Activated CD8-positive, alpha-beta memory T cell treated with anti-CD3 and anti-CD28 coated beads for 4 hours (primary cell): ENCODE data around the gene EFCAB8.
"Not testable (repeated sequence)": the region's sequence is repeated elsewhere in the genome, so short reads cannot be mapped to it uniquely, and the experiment has no call there.

ENCODE experiments used
- DNase-seq, 2 donors: peaks; one replicate each; pipeline ENCODE4 v3.0.0-alpha.2; 2020; ENCODE audit warnings: low read depth in 2 of 2

The EFCAB8 gene

DNA sequence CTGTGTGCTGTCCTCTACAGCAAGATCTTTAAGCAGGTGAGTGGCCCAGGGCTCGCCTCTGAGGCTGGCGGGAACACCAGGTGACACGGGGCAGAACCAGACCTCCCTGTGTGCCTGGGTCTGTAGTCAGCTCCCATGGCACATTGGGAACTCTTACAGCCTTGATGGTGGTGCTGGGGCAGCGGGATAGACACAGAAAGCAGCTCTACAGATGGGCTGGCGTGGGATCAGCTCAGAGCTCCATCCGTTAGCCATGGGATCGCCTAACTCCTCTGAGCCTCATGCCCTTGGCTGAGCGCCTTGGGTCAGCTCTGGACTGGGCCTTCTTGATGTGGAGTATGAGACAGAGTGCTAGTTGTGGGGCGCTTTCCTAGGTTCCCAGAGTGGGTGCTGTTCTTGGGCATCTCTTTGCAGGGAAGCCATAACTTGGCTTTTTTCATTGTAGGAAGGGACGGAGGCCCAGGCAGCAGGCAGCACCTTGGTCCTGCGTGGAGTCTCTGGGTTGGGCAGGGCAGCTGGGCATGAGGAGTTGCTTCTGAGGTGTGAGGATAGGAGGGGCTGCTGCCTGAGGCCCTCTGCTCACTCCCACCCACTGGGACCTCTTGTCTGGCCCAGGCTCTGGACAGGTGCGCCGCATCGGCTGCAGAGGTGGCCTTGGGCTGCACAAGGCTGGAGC lies 51.3 kb downstream of the EFCAB8 start:
- DNase-seq = no peak

DNA sequence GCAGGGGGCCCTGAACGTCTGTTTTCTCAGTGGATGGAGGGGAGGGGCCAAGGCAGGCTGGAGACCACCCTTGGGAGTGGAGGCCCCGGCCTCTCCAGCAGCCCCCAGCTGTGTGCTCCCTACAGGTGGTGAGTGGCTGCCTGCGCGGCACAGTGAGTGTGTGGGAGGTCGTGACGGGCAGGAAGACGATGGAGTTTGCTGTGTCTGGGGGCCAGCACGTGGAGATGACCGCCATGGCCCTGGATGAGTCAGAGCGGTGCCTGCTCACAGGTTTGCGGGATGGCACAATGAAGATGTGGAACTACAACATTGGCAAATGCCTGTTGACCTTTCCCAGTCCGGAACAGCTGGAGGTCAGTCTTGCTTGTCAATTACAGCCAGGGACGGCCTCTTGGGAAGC lies 52.6 kb downstream of the EFCAB8 start:
- DNase-seq = no peak

DNA sequence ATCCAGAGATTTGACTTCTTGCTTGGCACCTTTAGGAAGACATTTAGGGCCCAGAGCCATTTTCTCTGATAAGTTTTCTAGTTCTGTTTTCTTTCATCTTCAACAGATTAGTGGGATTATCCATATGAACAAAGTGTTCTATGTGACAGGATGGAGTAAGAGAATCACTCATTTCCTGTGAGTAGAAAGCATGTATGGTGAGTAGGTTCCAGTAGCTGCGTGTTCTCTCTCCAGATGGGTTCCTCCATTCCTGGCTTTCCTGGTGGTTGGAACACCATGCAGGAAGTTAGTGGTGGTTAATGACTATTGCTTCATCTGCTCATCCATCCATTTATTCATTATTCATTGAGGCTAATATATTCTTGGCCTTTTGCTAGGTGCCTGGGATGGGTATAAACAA lies 54.0 kb downstream of the EFCAB8 start:
- DNase-seq = no peak

DNA sequence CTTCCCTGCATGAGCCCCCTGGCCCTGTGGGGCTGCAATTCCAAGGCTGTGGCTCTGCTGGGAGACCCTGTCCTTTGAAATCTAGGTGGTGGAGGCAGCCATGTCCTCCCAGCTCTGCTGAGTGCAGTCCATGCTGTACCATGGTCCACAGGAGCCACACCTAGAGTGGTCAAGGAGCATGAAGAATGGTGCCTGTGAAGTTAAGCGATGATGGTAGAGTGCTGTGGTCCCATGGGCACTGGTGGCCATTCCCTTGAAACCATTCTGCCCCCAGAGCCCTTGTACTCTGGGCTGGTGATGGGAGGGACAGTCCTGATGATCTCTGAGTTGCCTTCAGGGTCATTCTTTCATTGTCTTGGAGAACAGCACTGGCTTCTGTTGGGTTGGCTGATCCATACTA lies 55.3 kb downstream of the EFCAB8 start:
- no peak for DNase-seq

DNA sequence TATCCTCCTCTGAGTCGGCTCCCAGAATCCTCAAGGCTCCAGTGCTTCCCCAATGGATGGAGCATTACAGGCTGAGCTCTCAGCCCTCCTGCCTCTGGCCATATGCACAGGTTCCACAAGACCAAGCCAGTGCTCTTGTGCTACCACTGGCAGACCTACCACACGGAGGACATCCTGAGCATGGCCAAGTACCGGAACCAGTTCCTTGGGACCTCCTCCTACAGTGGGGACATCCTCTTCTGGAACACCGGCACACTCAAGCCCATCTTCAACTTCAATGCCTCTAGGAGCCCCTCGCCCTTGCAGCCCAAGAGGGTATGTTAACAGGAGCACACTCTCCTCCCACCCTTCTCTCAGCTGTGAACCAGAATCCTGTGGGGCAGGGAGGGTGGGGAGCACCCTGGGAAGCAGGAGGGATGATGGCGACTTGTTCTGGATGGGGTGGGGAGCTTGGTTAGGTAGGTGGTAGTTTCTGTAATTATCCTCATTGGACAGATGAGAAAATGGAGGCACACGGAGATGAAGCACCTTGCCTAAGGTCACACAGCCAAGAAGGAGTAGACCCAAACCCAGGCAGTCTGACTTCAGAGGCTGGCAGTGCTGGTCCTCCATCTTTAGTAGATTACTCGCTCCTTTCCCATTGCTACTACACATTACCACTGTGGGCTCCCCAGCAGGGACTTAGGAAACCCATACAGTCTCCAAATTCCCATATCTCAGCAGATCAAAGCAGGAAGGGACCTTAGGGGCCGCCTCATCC lies 58.6 kb downstream of the EFCAB8 start:
- no peak for DNase-seq

DNA sequence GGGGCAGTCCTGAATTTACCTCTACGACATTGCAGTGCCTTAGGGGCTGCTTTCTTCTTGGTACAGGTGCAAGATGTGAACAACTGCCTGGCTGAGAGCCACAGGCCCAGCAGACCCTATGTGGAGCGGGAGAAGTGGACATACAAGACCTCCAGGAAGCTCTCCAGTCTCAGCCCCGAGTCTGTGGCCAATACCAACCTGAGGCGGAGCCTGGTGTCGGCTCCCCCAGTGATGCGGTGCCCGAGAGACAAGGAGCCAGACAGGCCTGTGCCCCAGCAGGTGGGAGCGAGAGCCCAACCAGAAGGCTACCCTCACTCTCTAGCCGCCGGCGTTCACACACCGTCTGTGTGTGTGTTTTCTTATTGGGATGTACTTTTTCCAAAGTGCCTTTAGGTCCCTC lies 59.6 kb downstream of the EFCAB8 start:
- no peak for DNase-seq

DNA sequence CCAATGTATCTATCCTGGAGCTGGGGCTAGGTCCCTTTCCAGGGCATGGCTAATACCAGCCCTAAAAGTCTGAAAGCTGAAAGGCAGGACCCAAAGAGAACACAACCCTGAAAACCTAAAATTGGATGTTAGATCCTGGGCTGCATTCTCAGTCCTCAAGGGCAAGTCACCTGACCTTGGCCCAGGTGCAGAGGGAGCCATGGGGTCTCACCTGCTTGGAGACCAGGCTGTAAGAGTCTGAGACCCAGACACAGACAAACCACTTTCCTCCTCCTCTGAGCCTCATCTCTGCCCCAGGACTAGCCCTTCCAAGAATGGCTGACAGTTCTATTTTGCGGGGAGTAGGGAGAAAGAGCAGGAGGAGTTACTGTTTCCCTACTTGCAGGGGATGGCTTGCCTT lies 60.0 kb downstream of the EFCAB8 start:
- DNase-seq = no peak

DNA sequence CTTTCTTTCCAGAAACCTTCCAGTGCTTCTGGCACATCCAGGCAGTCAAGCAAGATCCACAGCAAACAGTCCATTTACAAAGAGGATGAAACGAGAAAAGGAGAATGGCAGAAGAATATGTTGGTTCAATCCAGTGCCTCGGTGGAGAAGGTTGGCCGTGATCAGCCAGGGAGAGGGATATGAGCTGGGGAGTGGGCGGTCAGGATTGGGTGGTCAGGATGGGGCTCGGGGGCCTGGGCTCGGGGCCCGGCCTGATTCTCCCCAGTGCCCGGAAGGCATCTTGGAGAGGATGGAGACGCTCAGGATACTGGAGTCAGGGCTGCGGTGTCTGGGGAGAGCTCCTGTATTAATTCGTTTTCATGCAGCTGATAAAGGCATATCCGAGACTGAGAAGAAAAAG lies 61.3 kb downstream of the EFCAB8 start:
- DNase-seq = no peak

DNA sequence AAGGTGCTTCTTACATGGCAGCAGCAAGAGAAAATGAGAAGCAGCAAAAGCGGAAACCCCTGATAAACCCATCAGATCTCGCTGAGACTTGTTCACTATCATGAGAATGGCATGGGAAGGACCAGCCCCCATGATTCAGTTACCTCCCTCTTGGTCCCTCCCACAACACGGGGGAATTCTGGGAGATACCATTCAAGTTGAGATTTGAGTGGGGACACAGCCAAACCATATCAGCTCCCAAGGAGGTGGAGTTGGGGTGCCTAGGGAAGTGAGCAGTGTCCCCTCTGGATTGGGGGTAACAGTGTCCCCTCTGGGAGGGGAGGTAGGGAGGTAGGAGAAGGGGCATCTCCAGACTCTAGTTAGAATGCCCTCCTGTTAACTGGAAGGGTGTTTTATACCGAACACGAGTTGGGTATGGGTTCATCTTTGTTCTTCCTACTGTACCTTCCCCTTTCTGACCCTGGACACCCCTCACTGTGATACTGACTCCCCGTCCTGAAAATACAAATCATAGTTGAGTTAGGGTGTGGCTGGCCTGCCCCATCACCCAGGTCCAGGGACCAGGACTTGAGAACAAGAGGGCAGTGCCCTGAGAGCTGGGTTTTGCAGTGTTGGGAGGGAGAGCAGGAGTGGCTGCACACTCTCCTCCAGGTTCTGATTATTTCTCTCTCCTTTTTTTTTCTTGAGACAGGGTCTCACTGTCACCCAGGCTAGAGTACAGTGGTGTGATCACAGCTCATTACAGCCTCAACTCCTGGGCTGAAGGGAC lies 62.0 kb downstream of the EFCAB8 start:
- no peak for DNase-seq

DNA sequence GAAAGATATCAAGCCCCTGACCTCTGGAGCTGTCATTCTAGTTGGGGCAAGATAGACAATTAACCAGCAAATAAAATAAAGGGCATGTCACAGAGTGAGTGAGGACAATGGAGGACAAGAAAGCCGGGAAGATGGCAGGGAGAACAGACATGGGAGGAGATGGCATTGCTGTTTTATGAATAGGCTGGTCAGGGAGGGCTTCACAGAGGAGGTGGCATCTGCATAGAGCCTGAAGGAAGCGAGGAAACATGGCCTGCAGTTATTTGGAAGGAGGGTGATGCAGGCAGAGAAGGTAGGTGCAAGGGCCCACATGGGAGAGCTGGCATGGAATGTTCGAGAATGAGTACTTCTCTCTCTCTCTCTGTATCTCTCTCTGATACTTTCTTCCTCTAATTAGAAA lies 63.7 kb downstream of the EFCAB8 start:
- DNase-seq = no peak

DNA sequence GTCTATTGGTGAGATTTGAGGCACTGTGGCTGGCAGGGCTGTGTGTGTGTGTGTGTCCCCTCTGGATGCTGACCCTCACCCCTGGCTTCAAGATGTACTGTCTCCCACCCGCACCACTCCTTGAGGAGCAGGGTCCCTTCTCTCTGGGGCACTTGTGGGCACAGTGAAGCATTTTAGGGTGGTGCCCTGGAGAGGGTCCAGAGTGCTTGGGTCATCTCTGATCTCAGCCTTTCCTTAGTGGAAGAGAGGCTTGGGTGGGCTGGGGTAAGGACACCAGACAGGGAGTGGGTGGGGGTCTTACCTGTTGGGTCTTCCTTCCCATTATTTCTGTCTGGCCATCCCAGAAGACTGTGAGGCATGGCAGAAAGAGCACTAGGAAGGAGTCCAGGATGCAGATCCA lies 66.1 kb downstream of the EFCAB8 start:
- DNase-seq = no peak

DNA sequence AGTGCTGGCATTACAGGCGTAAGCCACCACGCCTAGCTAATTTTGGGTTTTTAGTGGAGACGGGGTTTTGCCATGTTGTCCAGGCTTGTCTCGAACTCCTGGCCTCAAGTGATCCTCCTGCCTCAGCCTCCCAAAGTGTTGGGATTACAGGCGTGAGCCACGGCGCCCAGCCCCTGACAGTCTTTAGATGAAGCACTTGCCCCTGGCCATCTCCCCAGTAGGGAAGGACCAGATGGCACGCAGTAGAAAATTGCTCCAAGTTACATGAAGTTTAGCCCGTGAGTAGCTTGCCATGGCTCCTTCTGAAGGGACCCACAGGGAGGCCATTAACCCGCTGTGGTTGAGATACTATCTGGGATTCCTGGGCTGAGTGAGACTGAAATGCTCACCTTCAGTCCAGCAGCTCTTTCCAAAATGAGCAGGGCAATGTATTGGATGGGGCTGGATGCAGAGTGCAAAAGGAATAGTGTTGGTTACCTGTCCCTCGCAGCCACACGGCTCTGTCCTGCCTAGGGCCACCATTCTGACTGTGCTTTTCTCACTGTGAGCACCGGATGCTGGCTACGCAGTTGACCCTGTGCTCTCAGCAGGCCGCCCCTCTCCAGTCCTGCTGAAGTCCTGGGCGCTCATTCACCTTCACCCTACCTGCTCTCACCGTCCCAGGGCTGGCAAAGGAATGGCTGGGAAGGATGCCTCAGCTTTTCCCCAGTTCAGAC lies 66.9 kb downstream of the EFCAB8 start:
- DNase-seq = no peak

DNA sequence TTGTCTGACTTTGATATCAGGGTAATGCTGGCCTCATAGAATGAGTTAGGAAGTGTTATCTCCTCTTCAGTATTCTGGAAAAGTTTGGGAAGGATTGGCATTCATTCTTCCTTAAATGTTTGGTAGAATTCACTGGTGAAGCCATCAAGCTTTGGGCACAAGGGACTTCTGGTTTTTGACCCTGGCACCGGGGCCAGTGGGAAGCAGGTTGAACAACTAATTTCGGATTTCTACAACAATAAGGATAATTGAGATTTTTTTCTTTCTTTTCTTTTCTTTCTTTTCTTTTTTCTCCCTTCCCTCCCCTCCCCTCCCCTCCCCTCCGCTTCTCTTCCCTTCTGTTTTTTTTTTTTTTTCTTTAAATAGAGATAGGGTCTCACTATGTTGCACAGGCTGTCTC lies 70.4 kb downstream of the EFCAB8 start:
- no peak for DNase-seq

DNA sequence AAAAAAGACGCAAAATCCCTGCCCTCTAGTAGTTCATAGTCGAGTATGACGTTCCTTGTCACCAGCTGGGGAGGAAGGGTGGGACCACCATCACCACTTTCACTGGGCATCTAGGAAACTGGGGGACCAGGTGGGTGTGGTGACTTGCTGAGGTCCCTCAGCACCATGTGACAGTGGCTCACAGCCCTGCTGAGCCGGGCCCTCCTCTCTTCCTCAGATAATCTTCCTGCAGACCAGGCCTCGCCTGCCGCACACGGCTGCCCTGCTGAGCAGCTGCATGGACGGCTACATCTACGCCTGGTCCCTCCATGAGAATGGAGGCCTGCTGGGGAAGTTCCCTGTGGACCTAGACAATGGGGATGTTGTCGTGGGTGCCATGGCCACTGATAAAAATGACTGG lies 71.5 kb downstream of the EFCAB8 start:
- DNase-seq = no peak

DNA sequence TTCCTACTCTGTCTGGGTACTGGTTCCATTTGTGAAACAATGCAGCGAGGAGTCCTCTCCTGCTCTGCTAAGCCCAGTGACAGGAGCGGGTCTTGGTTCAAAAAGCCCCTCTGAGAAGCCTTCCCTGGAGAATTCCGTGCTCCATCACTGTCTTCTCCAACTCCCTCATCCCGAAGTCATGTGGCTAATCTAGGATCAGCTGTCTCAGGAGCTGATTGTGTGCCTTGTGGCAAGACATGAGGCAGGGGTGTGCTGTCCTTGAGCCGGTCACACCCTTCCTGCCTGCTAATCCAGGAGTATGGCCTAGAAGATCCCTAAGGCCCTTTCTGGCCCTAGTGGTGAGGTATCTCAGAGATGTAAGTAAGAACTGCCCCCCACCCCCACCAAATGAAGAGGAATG lies 72.0 kb downstream of the EFCAB8 start:
- no peak for DNase-seq

DNA sequence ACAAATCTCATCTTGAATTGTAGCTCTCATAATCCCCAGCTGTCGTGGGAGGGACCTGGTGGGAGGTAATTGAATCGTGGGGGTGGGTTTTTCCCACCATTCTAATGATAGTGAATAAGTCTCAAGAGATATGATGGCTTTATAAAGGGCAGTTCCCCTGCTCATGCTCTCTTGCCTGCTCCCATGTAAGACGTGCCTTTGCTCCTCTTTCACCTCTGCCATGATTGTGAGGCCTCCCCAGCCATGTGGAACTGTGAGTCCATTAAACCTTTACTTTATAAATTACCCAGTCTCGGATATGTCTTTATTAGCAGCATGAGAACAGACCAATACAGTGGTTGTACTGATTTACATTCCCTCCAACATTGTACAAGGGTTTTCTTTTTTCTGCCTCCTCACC lies 75.9 kb downstream of the EFCAB8 start:
- DNase-seq = no peak

DNA sequence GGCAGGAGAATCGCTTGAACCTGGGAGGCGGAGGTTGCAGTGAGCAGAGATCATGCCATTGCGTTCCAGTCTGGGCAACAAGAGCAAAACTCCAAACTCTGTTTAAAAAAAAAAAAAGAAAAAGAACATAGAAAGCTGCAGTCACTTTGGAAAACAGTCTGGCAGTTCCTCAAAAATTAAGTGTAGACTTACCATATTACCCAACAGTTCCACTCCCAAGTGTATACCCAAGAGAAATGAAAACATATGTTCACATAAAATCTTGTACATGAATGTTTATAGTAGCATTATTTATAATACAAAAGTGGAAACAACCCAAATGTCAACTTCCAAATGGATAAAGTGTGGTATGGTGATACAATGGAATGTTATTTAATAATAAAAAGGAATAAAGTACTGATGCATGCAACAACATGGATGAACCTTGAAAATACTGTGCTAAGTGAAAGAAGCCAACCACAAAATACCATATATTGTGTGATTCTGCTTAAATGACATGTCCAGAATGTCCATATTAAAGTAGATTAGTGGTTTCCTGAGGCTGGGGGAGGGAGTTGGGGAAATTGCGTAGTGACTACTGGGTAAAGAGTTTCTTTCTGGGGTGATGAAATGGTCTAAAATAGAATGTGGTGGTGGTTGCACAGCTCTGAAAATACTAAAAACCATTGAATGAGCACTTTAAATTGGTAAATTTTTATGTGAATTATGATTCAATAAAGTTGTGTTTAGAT lies 82.6 kb downstream of the EFCAB8 start:
- DNase-seq = no peak

DNA sequence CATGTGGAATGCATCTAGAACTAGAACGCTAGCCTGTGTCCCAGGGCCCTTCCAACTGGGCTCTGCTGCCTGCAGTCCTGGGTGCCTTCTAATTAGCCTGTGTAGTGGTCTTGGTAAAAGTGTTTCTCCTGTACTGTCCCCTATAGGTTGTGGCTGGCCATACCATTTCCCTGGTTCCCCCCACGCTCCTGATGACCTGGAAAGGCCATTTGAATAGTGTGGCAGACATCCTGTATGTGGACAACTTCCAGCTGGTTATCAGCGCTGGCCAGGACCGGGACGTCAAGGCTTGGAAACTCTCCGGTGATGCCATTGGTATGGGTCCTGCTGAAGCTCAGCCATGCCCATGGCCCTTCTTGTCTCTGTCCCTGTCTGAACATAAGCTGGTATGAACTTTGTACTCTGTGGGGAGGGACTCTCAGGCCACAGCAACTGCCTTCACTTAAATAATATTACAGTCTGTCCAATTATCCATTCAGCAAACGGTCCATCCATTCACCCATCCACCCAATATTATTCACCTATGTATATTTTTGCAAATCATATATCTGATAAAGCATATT lies 84.8 kb downstream of the EFCAB8 start:
- no peak for DNase-seq

DNA sequence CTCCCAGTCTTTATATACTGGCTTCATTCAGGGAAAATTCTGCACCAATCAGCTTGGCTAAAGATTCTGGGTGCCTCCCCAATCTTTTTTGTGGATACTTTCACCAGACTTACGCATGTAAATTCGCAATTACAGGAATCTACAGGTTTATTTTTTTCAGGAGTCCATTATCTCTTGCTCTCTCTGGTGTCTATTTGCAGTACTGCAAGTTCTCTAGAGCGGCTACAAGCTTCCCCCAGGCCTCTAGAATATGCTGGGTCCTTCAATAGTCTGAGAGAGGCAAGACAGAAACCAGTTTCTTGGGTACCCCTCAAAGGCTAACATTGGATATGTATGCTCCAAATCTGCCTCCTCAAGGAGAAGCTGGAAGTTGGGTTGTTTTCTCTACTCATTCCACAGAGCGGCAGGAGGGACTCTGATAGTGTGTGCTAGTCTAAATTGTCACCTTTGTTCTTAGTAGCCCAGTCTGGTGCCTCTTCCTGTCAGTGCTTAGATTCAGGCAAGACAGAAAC lies 87.0 kb downstream of the EFCAB8 start:
- no peak for DNase-seq

DNA sequence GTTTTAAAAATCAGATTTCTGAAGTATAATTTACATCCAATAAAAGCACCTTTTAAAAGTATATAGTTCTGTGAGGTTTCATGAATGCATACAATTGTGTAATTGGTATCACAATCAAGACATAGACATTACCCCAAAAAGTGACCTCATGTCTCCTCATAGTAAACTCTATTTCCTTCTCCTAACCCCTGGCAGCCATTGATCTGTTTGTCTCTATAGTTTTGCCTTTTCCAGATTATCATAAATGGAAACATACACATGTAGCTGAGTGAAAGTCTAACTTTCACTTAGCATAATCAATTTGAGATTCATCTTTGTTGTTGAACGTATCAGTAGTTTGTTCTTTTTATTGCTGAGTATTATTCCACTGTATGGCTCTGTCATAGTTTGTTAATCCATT lies 87.9 kb downstream of the EFCAB8 start:
- DNase-seq = no peak

DNA sequence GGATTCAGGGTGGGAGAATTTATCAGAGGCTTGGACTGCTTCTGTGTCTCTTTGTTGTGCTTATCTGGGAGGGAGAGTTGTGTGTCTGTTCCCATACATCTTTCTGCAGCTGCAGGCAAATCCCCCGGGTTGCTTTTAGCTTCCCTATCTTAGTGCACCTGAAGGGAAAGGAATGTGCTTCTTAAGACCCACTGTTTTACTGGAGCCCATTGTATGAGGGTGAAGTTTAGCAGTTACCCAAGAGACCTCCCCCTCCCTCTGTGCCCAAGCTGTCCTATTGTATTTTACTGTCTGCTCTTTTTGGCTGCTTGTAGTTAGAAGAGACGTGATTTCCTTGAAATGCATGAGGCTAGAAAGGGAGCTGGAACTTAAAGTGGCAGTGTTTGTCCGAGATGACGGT lies 91.8 kb downstream of the EFCAB8 start:
- DNase-seq = not testable (repeated sequence)
